IMR-90 (cell line): ENCODE results near the gene MFSD2A. TPM values are rescaled to one million over a fixed set of nuclear protein-coding genes. Genes with fewer than 3 reads are reported as not detected.

Experiments
- ATAC-seq: fragments of 200-7000 bp; cut with Tn5 transposase; 2 replicates; pipeline ENCODE4 v1.9.1; 2020; ENCODE audit warnings: low read depth, mild to moderate bottlenecking, moderate library complexity
- BruUV-seq: library from RNA; stranded (reverse); fragments of 400-500 nt; replicated peaks from 2 replicates; lab custom pipeline; 2021; lab: Mats Ljungman, UMichigan
- CTCF ChIA-PET: fragments of 300-600 bp; formaldehyde crosslinking; extraction: SDS; loops from one replicate; lab custom pipeline; 2021; ENCODE audit warnings: antibody characterized with exemption; lab: Yijun Ruan, JAX
- POLR2A ChIA-PET: fragments of 300-600 bp; sonication (Branson Sonifier 250); formaldehyde crosslinking; loops from one replicate; lab custom pipeline; 2022; ENCODE audit warnings: antibody characterized with exemption; ENCODE audit not compliant: unreplicated experiment; lab: Charles Lee
- DNase-seq: peaks from one replicate; pipeline ENCODE4 v3.0.0; 2013
- H2AFZ ChIP-seq: replicated peaks from 2 replicates; pipeline ENCODE3; 2013; ENCODE audit warnings: low read length, mild to moderate bottlenecking; ENCODE audit not compliant: poor library complexity
- H2AK5ac ChIP-seq: 2 replicates; pipeline ENCODE4 v1.6.1; 2013; ENCODE audit warnings: low read depth, low read length, inconsistent platforms
- H2AK9ac ChIP-seq: replicated peaks from 2 replicates; pipeline ENCODE3; 2013; ENCODE audit warnings: mild to moderate bottlenecking, low read depth, low read length, moderate library complexity; ENCODE audit not compliant: poor library complexity
- H2BK120ac ChIP-seq: 2 replicates; pipeline ENCODE4 v1.6.1; 2013; ENCODE audit warnings: low read depth, low read length, inconsistent platforms
- H2BK15ac ChIP-seq: 3 replicates; pipeline ENCODE4 v1.6.1; 2013; ENCODE audit warnings: low read depth, low read length, inconsistent platforms
- H2BK20ac ChIP-seq: 2 replicates; pipeline ENCODE4 v1.6.1; 2013; ENCODE audit warnings: low read depth, mild to moderate bottlenecking, inconsistent platforms, low read length, moderate library complexity
- H2BK5ac ChIP-seq: 2 replicates; pipeline ENCODE4 v1.6.1; 2013; ENCODE audit warnings: mild to moderate bottlenecking, low read depth, low read length, inconsistent platforms; ENCODE audit not compliant: poor library complexity, severe bottlenecking
- H3K14ac ChIP-seq: replicated peaks from 2 replicates; pipeline ENCODE4 v1.6.1; 2013; ENCODE audit warnings: low read depth, low read length, inconsistent platforms
- H3K18ac ChIP-seq: 2 replicates; pipeline ENCODE4 v1.6.1; 2013; ENCODE audit warnings: low read depth, low read length, control low read depth
- H3K23ac ChIP-seq: 2 replicates; pipeline ENCODE4 v1.6.1; 2013; ENCODE audit warnings: low read depth, low read length, inconsistent platforms
- H3K27ac ChIP-seq: 2 replicates; pipeline ENCODE4 v1.5.1; 2013; ENCODE audit warnings: mild to moderate bottlenecking, control low read depth, low read length; ENCODE audit not compliant: insufficient read depth
- H3K27me3 ChIP-seq: 2 replicates; pipeline ENCODE4 v1.6.1; 2013; ENCODE audit warnings: low read length; ENCODE audit not compliant: control insufficient read depth, insufficient read depth
- H3K36me3 ChIP-seq: 2 replicates; pipeline ENCODE4 v1.6.1; 2013; ENCODE audit warnings: low read length, mixed read lengths; ENCODE audit not compliant: control insufficient read depth, insufficient read depth
- H3K4ac ChIP-seq: 2 replicates; pipeline ENCODE4 v1.6.1; 2013; ENCODE audit warnings: low read depth, low read length, inconsistent platforms
- H3K4me1 ChIP-seq: 2 replicates; pipeline ENCODE4 v1.6.1; 2013; ENCODE audit warnings: low read length, mixed read lengths; ENCODE audit not compliant: control insufficient read depth, insufficient read depth
- H3K4me2 ChIP-seq: 2 replicates; pipeline ENCODE4 v1.6.1; 2013; ENCODE audit warnings: low read depth, mild to moderate bottlenecking, control low read depth, low read length, moderate library complexity
- H3K4me3 ChIP-seq: 2 replicates; pipeline ENCODE4 v1.5.1; 2013; ENCODE audit warnings: low read depth, mild to moderate bottlenecking, control low read depth, low read length, moderate library complexity; ENCODE audit not compliant: insufficient read depth
- H3K56ac ChIP-seq: 2 replicates; pipeline ENCODE4 v1.6.1; 2013; ENCODE audit warnings: low read length, inconsistent platforms; ENCODE audit not compliant: insufficient read depth; ENCODE audit errors: extremely low read depth
- H3K79me1 ChIP-seq, 2 experiments: 2 replicates each; pipeline ENCODE4 v1.6.1; 2013; ENCODE audit warnings: low read length in 2 of 2, inconsistent platforms in 1 of 2, low read depth in 1 of 2
- H3K9ac ChIP-seq: 2 replicates; pipeline ENCODE4 v1.6.1; 2013; ENCODE audit warnings: low read depth, low read length, control low read depth
- H3K9me1 ChIP-seq: 2 replicates; pipeline ENCODE4 v1.6.1; 2013; ENCODE audit warnings: low read length, inconsistent platforms; ENCODE audit not compliant: insufficient read depth
- H3K9me3 ChIP-seq: 2 replicates; pipeline ENCODE4 v1.6.1; 2013; ENCODE audit warnings: low read length; ENCODE audit not compliant: control insufficient read depth, insufficient read depth
- H4K20me1 ChIP-seq: 2 replicates; pipeline ENCODE4 v1.6.1; 2013; ENCODE audit warnings: low read length, inconsistent platforms; ENCODE audit not compliant: insufficient read depth
- H4K5ac ChIP-seq: 2 replicates; pipeline ENCODE4 v1.6.1; 2013; ENCODE audit warnings: mild to moderate bottlenecking, low read depth, low read length, control low read depth
- H4K8ac ChIP-seq, 2 experiments: 2 replicates each; pipeline ENCODE4 v1.6.1; 2013; ENCODE audit warnings: low read depth in 2 of 2, low read length in 2 of 2, control low read depth in 1 of 2, inconsistent platforms in 1 of 2
- H4K91ac ChIP-seq: 2 replicates; pipeline ENCODE4 v1.6.1; 2013; ENCODE audit warnings: low read depth, low read length, inconsistent platforms; ENCODE audit not compliant: insufficient read depth
- BHLHE40 ChIP-seq: fragments of 150-350 bp; IDR thresholded peaks from 2 replicates; pipeline ENCODE4 v1.6.1; 2016; ENCODE audit warnings: mild to moderate bottlenecking, low read depth, low read length
- CEBPB ChIP-seq: IDR thresholded peaks from 2 replicates; pipeline ENCODE4 v1.6.1; 2012; ENCODE audit warnings: low read depth, low read length, improper control_type of control experiment
- FOS ChIP-seq: fragments of 150-350 bp; IDR thresholded peaks from 2 replicates; pipeline ENCODE4 v1.6.1; 2016; ENCODE audit warnings: low read depth, low read length
- MAFK ChIP-seq: IDR thresholded peaks from 2 replicates; pipeline ENCODE4 v1.6.1; 2012; ENCODE audit warnings: low read depth, low read length, improper control_type of control experiment
- MAZ ChIP-seq: IDR thresholded peaks from 2 replicates; pipeline ENCODE4 v1.6.1; 2012; ENCODE audit warnings: low read depth, mild to moderate bottlenecking, low read length, improper control_type of control experiment, moderate library complexity, borderline replicate concordance
- NFE2L2 ChIP-seq: fragments of 150-350 bp; IDR thresholded peaks from 2 replicates; pipeline ENCODE4 v1.6.1; 2016; ENCODE audit warnings: low read depth, mild to moderate bottlenecking, low read length
- POLR2A ChIP-seq: IDR thresholded peaks from 2 replicates; pipeline ENCODE4 v1.6.1; 2012; ENCODE audit warnings: mild to moderate bottlenecking, low read depth, low read length
- RAD21 ChIP-seq: IDR thresholded peaks from 2 replicates; pipeline ENCODE4 v1.6.1; 2012; ENCODE audit warnings: low read length, improper control_type of control experiment
- RCOR1 ChIP-seq: IDR thresholded peaks from 2 replicates; pipeline ENCODE4 v1.6.1; 2012; ENCODE audit warnings: mild to moderate bottlenecking, low read length, improper control_type of control experiment; ENCODE audit not compliant: insufficient replicate concordance
- RFX5 ChIP-seq: IDR thresholded peaks from 2 replicates; pipeline ENCODE4 v1.8.0; 2012; ENCODE audit warnings: low read depth, mild to moderate bottlenecking, low read length, moderate library complexity
- SMC3 ChIP-seq: fragments of 150-350 bp; IDR thresholded peaks from 2 replicates; pipeline ENCODE4 v1.6.1; 2016; ENCODE audit warnings: low read depth, mild to moderate bottlenecking, antibody characterized with exemption, low read length, moderate library complexity
- WGBS, 2 experiments: methylation state at CpG; one replicate each; pipeline versions ENCODE4 v1.1.5 to v1.1.7; 2013; ENCODE audit warnings: missing lambda C conversion rate in 2 of 2; ENCODE audit not compliant: insufficient read length in 1 of 2; ENCODE audit errors: extremely low coverage in 2 of 2; 5-methylcytosine and 5-hydroxymethylcytosine counted together
- dilution Hi-C: fragments of 300-500 bp; cut with HindIII; formaldehyde crosslinking; loops from one replicate; pipeline ENCODE4 v1.14.3; 2018; ENCODE audit warnings: low sequenced_read_pairs; ENCODE audit not compliant: unreplicated experiment
- in situ Hi-C: fragments of 300-500 bp; cut with MboI; formaldehyde crosslinking; loops from 3 replicates; pipeline ENCODE4 v1.14.3; 2019; ENCODE audit warnings: low sequenced_read_pairs, inconsistent platforms, mixed read lengths
- intact Hi-C: fragments of 100-400 bp; cut with micrococcal nuclease; formaldehyde crosslinking; loops from 2 replicates; pipeline ENCODE4 v1.10.0; 2022
- polyA plus RNA-seq, 3 experiments: library from polyadenylated mRNA; depleted of rRNA; stranded (reverse); fragments of >200 nt; gene quantifications; 2 replicates each; pipeline ENCODE4 v1.2.3, GENCODE V29; 2012; ENCODE audit warnings: low replicate concordance in 1 of 3
- total RNA-seq: library from RNA; depleted of rRNA; stranded (reverse); fragments of >200 nt; gene quantifications from 2 replicates; pipeline ENCODE4 v1.2.3, GENCODE V29; 2012
- TF ChIP-seq, protein P1 (sequence below): conservative IDR thresholded peaks from 2 replicates; pipeline ENCODE4 v1.5.1; 2012; ENCODE audit warnings: mild to moderate bottlenecking, low read depth, low read length, improper control_type of control experiment
- TF ChIP-seq, protein P2 (sequence below): fragments of 150-350 bp; IDR thresholded peaks from 2 replicates; pipeline ENCODE4 v1.6.1; 2016; ENCODE audit warnings: low read depth, mild to moderate bottlenecking, low read length, moderate library complexity, borderline replicate concordance

MFSD2A gene
- total and polyA plus RNA-seq, 2 of the 4 experiments (the other 2 are of a cell fraction) = 5.7 to 7.3 TPM

DNA sequence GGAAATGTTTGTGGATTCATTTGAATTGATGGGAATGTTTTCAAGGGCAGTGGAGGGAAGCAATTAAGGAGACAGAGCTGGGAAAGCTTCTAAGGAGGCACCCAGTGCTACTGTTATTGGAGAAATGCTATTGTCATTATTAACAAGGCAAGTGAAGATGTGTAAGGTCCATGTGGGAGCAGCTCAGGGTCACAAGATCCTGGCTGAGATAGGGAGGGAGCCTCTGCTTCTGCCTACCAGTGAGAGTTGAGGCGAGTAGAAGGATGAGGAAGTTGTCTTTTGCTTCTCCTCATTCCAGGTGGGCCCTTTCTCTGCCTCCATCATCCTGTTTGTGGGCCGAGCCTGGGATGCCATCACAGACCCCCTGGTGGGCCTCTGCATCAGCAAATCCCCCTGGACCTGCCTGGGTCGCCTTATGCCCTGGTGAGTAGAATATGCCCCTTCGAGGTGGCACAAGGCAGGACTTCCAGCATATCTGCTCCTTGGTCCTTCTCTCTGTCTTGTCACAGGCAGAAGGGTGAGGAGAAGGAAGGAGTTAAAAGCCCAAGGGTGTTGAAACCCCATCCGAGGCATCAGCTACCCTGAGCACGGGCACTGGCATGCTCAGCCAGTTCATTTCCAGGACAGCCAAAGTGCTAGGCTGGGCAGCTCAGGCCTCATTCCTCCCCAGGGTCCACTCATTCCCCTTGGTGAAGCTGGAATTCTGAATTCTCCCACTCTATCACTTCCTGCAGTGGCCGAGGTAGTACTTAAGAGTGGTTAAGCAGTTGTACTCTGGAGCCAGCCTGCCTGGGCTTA lies 3.7 kb downstream of the MFSD2A start (continued):
- TF ChIP-seq, protein P1, sequence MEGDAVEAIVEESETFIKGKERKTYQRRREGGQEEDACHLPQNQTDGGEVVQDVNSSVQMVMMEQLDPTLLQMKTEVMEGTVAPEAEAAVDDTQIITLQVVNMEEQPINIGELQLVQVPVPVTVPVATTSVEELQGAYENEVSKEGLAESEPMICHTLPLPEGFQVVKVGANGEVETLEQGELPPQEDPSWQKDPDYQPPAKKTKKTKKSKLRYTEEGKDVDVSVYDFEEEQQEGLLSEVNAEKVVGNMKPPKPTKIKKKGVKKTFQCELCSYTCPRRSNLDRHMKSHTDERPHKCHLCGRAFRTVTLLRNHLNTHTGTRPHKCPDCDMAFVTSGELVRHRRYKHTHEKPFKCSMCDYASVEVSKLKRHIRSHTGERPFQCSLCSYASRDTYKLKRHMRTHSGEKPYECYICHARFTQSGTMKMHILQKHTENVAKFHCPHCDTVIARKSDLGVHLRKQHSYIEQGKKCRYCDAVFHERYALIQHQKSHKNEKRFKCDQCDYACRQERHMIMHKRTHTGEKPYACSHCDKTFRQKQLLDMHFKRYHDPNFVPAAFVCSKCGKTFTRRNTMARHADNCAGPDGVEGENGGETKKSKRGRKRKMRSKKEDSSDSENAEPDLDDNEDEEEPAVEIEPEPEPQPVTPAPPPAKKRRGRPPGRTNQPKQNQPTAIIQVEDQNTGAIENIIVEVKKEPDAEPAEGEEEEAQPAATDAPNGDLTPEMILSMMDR = no peak

DNA sequence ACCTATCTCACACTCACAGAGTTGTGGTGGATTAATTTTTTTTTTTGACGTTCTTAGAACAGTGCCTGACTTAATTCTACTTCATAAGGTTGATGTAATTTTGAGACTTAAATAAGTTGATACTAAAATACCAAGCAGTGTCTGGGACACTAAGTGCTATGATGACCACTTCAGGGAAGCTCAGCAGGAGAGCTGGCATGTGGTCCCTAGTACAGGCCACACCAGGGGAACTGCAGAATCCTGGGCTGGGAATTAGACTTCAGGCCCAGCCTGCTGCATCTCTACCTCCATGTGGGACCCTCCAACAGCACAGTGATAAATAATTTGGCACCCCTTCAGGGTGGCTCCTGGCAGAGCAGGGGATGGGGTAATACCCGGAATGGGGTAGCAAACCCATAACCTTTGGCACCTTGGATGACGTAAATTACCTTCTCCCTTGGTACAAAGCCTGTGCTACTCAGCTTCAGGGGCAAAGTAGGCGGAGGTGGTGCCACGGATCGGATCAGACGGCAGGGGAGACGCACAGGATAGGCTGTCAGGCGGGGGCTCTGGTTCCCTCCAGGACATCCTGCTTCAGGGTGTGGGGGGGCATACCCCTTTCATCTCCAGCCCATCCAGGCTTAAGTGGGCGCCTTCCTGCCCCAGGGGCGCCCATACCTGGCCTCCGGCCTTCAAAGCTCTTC lies 4.8 kb downstream of the MFSD2A start:
- intact Hi-C loops = loop anchor here (5.0 kb wide), 1 partner anchor 42 kb away; no protein-coding TSS in a partner anchor
- CTCF ChIA-PET = no interaction called here
- WGBS, 2 experiments = 92% methylated on average over 2 of the region's 12 CpGs; no CpG with 5 or more reads in 1 of the 2 experiments
- TF ChIP-seq NFE2L2 (no peak), RAD21 (no peak), FOS (no peak), MAFK (no peak), SMC3 (no peak), RFX5 (no peak), RCOR1 (no peak), BHLHE40 (no peak), CEBPB (no peak), POLR2A (no peak), MAZ (no peak)
- TF ChIP-seq, protein P2, sequence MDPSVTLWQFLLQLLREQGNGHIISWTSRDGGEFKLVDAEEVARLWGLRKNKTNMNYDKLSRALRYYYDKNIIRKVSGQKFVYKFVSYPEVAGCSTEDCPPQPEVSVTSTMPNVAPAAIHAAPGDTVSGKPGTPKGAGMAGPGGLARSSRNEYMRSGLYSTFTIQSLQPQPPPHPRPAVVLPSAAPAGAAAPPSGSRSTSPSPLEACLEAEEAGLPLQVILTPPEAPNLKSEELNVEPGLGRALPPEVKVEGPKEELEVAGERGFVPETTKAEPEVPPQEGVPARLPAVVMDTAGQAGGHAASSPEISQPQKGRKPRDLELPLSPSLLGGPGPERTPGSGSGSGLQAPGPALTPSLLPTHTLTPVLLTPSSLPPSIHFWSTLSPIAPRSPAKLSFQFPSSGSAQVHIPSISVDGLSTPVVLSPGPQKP = no peak

More for the DNA sequence above, 4.8 kb downstream of the MFSD2A start:
- Histone ChIP-seq H4K5ac (no peak overlapping the region), H3K14ac (no peak overlapping the region), H3K56ac (no peak overlapping the region), H3K36me3 (peaks cover 4% of the 10 kb centered on the region), H2AK9ac (no peak overlapping the region), H2BK5ac (no peak overlapping the region), H2BK15ac (no peak overlapping the region), H4K91ac (no peak overlapping the region), H3K9me3 (no peaks in the 10 kb centered on the region), H3K27me3 (no peaks in the 10 kb centered on the region), H3K18ac (no peak overlapping the region), H4K8ac (no peak overlapping the region), H3K9me1 (peaks cover 5% of the 10 kb centered on the region; the same call in 1 of the 2 replicates), H3K4me2 (no peak overlapping the region), H2BK20ac (no peak overlapping the region), H3K23ac (no peak overlapping the region), H3K4me3 (no peak overlapping the region), H3K79me1 (peaks cover 0 to 19% of the 10 kb centered on the region in 2 experiments; a peak in 3 of 4 replicates), H4K20me1 (no peaks in the 10 kb centered on the region; the same call in 1 of the 2 replicates), H3K4me1 (peaks cover 4% of the 10 kb centered on the region), H3K9ac (no peak overlapping the region), H2AK5ac (no peak overlapping the region), H3K4ac (no peak overlapping the region), H3K27ac (no peak overlapping the region), H2AFZ (no peak overlapping the region), H2BK120ac (no peak overlapping the region)
- in situ Hi-C loops (no loop called here), dilution Hi-C loops (no loop called here)
- DNase-seq (no peak), ATAC-seq (no peak)
- no TSS peak for BruUV-seq
- POLR2A ChIA-PET = no interaction called here
